HG02798 (cell line): ENCODE results near the gene CSNK2B.

Experiments used
- ATAC-seq: cut with Tn5 transposase; IDR thresholded peaks from one replicate; pipeline ENCODE4 v1.9.1; 2021; ENCODE audit warnings: mild to moderate bottlenecking; ENCODE audit not compliant: unreplicated experiment, poor library complexity

CSNK2B gene

GRCh38 chr6:31710523-31711219, 44.8 kb downstream of the CSNK2B start:
- no peak for ATAC-seq

- no peak for ATAC-seq
Measured at GRCh38 chr6:31711233-31711632, 45.4 kb downstream of the CSNK2B start.

DNA sequence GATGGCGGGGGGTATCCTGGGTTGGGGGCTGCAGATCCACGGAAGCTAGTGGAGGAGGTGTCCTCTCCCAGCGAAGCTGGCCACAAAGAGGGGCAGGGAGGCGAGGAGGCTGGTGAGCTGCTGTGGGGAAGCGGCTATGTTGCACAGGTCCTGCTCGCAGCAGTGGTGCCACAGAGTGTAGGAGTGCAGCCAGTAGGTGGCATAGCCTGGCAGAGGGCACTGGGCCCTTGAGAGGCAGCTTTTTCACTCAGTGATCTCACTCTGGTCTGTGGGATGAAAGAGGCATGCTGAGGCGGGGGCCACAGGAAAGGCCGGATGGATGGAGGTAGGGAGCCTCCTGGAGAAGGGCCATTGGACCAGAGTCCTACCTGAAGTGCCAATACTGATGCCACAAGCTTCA, 46.4 kb downstream of the CSNK2B start:
- ATAC-seq: no peak

DNA sequence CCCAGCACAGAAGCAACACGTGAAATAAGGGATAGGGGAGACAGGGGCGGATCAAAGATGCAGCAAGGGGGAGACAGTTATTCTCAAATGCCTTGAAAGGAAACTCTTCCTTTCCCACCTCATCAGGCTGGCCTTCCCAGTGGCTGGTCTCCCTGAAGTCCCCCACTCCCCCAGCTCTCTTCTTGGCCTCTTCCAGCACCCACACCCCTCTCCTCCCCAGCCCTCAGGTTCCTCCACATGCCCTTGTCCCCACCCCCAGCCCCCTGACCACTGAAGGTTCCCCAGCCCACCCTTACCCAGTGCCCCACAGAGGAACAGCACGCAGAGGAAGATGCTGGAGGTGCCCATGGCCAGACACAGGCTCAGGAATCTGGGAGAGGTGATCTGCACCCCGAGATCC, 47.6 kb downstream of the CSNK2B start:
- ATAC-seq: no peak

- no peak for ATAC-seq
Measured at GRCh38 chr6:31713991-31714684, 48.3 kb downstream of the CSNK2B start.

GRCh38 chr6:31715022-31715958, 49.4 kb downstream of the CSNK2B start, which contains the start of gene LY6G6D:
Gene LY6G6D, plus strand, starts transcription at chr6:31715348. Its CDS starts 8 bp downstream, at chr6:31715356.
- no peak for ATAC-seq

DNA sequence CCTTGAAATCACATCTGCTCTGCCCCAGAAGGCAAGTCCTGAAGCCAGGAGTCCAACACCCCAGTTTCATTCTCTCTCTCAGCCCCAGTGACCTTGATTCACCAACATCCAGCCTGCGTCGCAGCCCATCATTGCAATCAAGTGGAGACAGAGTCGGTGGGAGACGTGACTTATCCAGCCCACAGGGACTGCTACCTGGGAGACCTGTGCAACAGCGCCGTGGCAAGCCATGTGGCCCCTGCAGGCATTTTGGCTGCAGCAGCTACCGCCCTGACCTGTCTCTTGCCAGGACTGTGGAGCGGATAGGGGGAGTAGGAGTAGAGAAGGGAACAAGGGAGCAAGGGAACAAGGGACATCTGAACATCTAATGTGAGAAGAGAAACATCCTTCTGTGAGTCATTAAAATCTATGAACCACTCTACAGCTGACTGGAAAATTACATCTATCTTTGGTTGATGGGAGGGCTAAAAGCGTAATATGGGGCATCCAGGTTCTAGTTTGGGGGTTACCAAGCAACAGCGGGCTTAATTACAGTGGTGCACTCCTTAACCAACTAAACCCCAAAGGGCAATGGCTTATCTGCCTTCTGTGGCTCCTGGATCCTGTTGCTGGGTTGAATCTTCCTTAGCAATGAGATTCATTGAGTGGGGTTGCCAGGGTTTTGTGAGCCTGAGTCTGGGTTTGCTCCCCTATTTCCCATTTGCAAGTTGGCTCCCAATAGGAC, 51.8 kb downstream of the CSNK2B start:
- ATAC-seq: no peak

DNA sequence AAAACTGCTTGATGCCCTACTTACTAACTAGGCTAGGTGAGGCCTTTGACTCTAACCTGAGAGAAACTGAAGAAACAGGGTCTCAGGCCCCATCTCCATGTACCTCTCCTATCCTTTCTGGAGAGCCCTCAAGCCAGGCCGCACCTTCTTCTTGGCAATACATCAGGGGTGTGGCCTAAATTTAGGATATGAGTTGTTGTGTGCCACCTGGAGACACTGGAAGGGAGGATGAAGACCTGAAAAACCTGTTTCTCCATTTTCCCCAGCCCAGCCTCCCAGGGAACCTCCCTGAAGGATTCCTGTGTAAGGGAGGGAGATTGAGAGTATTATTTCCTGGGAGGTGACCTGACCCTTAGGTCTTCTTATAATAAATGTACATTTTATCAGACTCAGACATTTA, 52.4 kb downstream of the CSNK2B start:
- ATAC-seq: no peak

DNA sequence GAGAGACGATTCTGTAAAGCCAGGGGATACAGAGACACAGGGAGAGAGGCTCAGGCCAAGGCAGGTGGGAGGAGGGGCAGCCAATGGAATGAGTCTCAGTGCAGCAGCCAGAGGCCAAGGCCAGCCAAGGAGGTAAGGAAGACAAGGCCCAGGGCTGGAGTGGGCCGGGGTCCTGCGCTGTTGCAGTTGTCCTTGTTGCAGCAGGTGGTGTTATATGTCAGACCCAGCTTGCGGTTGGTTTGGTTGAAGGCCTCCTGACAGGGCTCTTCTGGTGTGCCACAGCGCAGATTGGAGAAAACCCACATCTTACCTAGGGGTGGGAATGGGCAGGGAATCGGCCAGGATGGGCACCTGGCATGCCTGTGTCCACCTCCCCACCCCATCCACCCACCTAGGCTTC, 53.1 kb downstream of the CSNK2B start:
- no peak for ATAC-seq
